Keratinocyte (primary cell): ENCODE data around the gene ZHX3. TPM values are rescaled to one million over a fixed set of nuclear protein-coding genes. Genes with fewer than 3 reads are reported as not detected.

Experiments used
- DNase-seq: peaks from one replicate; pipeline ENCODE4 v3.0.0-alpha.2; 2011; ENCODE audit warnings: low read depth, missing footprints, low spot score
- FAIRE-seq: peaks from 2 replicates; lab custom pipeline; 2011; peaks lifted over from hg19 to GRCh38; lab: Jason Lieb, UNC
- H2AFZ ChIP-seq: 2 replicates; pipeline ENCODE4 v1.6.0; 2012; ENCODE audit warnings: low read length, control low read depth, inconsistent platforms; ENCODE audit not compliant: control insufficient read depth
- H3K27ac ChIP-seq: 2 replicates; pipeline ENCODE4 v1.5.1; 2011; ENCODE audit warnings: low read length; ENCODE audit not compliant: control insufficient read depth, insufficient read depth
- H3K27me3 ChIP-seq: 3 replicates; pipeline ENCODE4 v1.6.0; 2011; ENCODE audit warnings: low read length; ENCODE audit not compliant: control insufficient read depth, insufficient read depth; ENCODE audit errors: extremely low read depth
- H3K36me3 ChIP-seq, 2 experiments: 2 replicates in 1 of 2; 3 replicates in 1 of 2; pipeline ENCODE4 v1.5.1; 2011; ENCODE audit warnings: low read length in 2 of 2, mild to moderate bottlenecking in 1 of 2; ENCODE audit not compliant: control insufficient read depth in 2 of 2, insufficient read depth in 2 of 2; ENCODE audit errors: extremely low read depth in 1 of 2
- H3K4me1 ChIP-seq: 3 replicates; pipeline ENCODE4 v1.5.1; 2011; ENCODE audit warnings: low read length; ENCODE audit not compliant: control insufficient read depth, insufficient read depth; ENCODE audit errors: extremely low read depth
- H3K4me2 ChIP-seq: 3 replicates; pipeline ENCODE4 v1.6.0; 2011; ENCODE audit warnings: low read depth, low read length; ENCODE audit not compliant: control insufficient read depth, insufficient read depth; ENCODE audit errors: extremely low read depth
- H3K4me3 ChIP-seq, 3 experiments: fragments of 200-600 bp in 1 of 3; sonication (generic) in 1 of 3; 2 replicates in 2 of 3; 3 replicates in 1 of 3; pipeline ENCODE4 v1.5.1; 2011 to 2016; ENCODE audit warnings: low read length in 3 of 3, mild to moderate bottlenecking in 3 of 3, control low read depth in 2 of 3, inconsistent platforms in 1 of 3, low read depth in 1 of 3, mixed read lengths in 1 of 3, mixed run types in 1 of 3, moderate library complexity in 1 of 3; ENCODE audit not compliant: control insufficient read depth in 2 of 3, insufficient read depth in 2 of 3; ENCODE audit errors: extremely low read depth in 1 of 3
- H3K79me2 ChIP-seq: 2 replicates; pipeline ENCODE4 v1.6.0; 2012; ENCODE audit warnings: low read length; ENCODE audit not compliant: control insufficient read depth, insufficient read depth
- H3K9ac ChIP-seq: 3 replicates; pipeline ENCODE4 v1.6.0; 2011; ENCODE audit warnings: low read length; ENCODE audit not compliant: control insufficient read depth, insufficient read depth; ENCODE audit errors: extremely low read depth
- H3K9me1 ChIP-seq: 3 replicates; pipeline ENCODE4 v1.6.0; 2011; ENCODE audit warnings: low read length; ENCODE audit not compliant: control insufficient read depth, insufficient read depth; ENCODE audit errors: extremely low read depth
- H3K9me3 ChIP-seq: 2 replicates; pipeline ENCODE4 v1.5.1; 2012; ENCODE audit warnings: low read depth, low read length; ENCODE audit not compliant: control insufficient read depth
- H4K20me1 ChIP-seq: 3 replicates; pipeline ENCODE4 v1.6.0; 2011; ENCODE audit warnings: low read length; ENCODE audit not compliant: control insufficient read depth, insufficient read depth; ENCODE audit errors: extremely low read depth
- CTCF ChIP-seq, 3 experiments: IDR thresholded peaks in 1 of 3; conservative IDR thresholded peaks in 1 of 3; optimal IDR thresholded peaks in 1 of 3; 2 replicates in 2 of 3; 3 replicates in 1 of 3; pipeline versions ENCODE3 to v1.5.1; 2011; ENCODE audit warnings: low read length in 3 of 3, mild to moderate bottlenecking in 3 of 3, moderate library complexity in 2 of 3, control low read depth in 1 of 3, inconsistent platforms in 1 of 3; ENCODE audit not compliant: insufficient read depth in 2 of 3; ENCODE audit errors: extremely low read depth in 1 of 3
- EZH2 ChIP-seq: IDR thresholded peaks from one replicate; pipeline ENCODE4 v1.6.1; 2012; ENCODE audit warnings: inconsistent platforms, mild to moderate bottlenecking, low read length, moderate library complexity
- dilution Hi-C: fragments of 300-500 bp; cut with MboI; formaldehyde crosslinking; loops from one replicate; pipeline ENCODE4 v1.7.0; 2020; ENCODE audit warnings: low sequenced_read_pairs; ENCODE audit not compliant: extremely low pct_ligation_motif_present
- polyA plus RNA-seq, 5 experiments: library from polyadenylated mRNA; depleted of rRNA in 3 of 5; stranded (reverse) in 3 of 5; stranded (forward) in 1 of 5; unstranded in 1 of 5; fragments of >200 nt; gene quantifications; 1 replicate in 1 of 5; 2 replicates in 3 of 5; 3 replicates in 1 of 5; pipeline versions ENCODE4 v1.2.1 to v1.2.3, GENCODE V29; 2011 to 2012; ENCODE audit warnings: missing spikeins in 2 of 5, low read depth in 1 of 5, low replicate concordance in 1 of 5

Gene ZHX3
- polyA plus RNA-seq, 1 donor (not counting 4 experiments of a cell fraction or from before 2014, with no cell fraction given) = 16.5 TPM

GRCh38 chr20:41364967-41365765, 47.6 kb upstream of the ZHX3 start:
- TF ChIP-seq CTCF (optimal IDR thresholded peaks at IDR 0.05 in 1 of 3, IDR thresholded peaks at IDR 0.05 in 1 of 3, conservative IDR thresholded peaks at IDR 0.05 in 1 of 3; ENCODE audit: extremely low read depth in 1 of 3, insufficient read depth in 2 of 3, low read length in 3 of 3) (no peak), EZH2 (no peak)
- H3K79me2 ChIP-seq = no peaks in the 10 kb centered on the region
- H3K27ac ChIP-seq = no peak overlapping the region
- peaks cover 41% of the 10 kb centered on the region for H3K27me3 ChIP-seq
- DNase-seq (no peak), FAIRE-seq (no peak)
- no peak overlapping the region for H3K4me2 ChIP-seq
- H3K9me1 ChIP-seq = no peaks in the 10 kb centered on the region
- no peaks in the 10 kb centered on the region for H3K36me3 ChIP-seq
- H3K4me1 ChIP-seq = no peaks in the 10 kb centered on the region
- no peaks in the 10 kb centered on the region for H3K9me3 ChIP-seq
- no peak overlapping the region for H3K9ac ChIP-seq
- no peak overlapping the region for H2AFZ ChIP-seq
- no peak overlapping the region for H3K4me3 ChIP-seq
- dilution Hi-C loops = no loop called here
- H4K20me1 ChIP-seq = no peaks in the 10 kb centered on the region

- Histone ChIP-seq H3K4me3 (no peak overlapping the region), H3K9me3 (no peaks in the 10 kb centered on the region), H3K27me3 (peaks cover 41% of the 10 kb centered on the region), H3K9ac (no peak overlapping the region), H4K20me1 (no peaks in the 10 kb centered on the region), H3K9me1 (no peaks in the 10 kb centered on the region), H3K4me1 (no peaks in the 10 kb centered on the region), H3K27ac (no peak overlapping the region), H3K79me2 (no peaks in the 10 kb centered on the region), H2AFZ (no peak overlapping the region), H3K36me3 (peaks cover 0 to 3% of the 10 kb centered on the region in 2 experiments), H3K4me2 (no peak overlapping the region)
- DNase-seq = no peak
- FAIRE-seq = no peak
- TF ChIP-seq CTCF (optimal IDR thresholded peaks at IDR 0.05 in 1 of 3, IDR thresholded peaks at IDR 0.05 in 1 of 3, conservative IDR thresholded peaks at IDR 0.05 in 1 of 3; ENCODE audit: extremely low read depth in 1 of 3, insufficient read depth in 2 of 3, low read length in 3 of 3) (no peak), EZH2 (no peak)
- dilution Hi-C loops = no loop called here
Measured at GRCh38 chr20:41364236-41364855, 46.8 kb upstream of the ZHX3 start.
